Posterior cingulate gyrus (tissue), 11 donors: ENCODE results near the gene RSBN1L.

Experiments
- DNase-seq, 10 donors: peaks; one replicate each; pipeline versions ENCODE4 v3.0.0 to v3.0.0-alpha.2; 2020 to 2021; ENCODE audit warnings: mixed read lengths in 3 of 10
- intact Hi-C: fragments of 100-400 bp; cut with DNase I; formaldehyde crosslinking; loops from one replicate; pipeline ENCODE4 v1.15.1; 2023

RSBN1L gene

GRCh38 chr7:77827999-77828398, 131.7 kb downstream of the RSBN1L start:
- DNase-seq = no peak
- intact Hi-C loops = no loop called here

- DNase-seq = no peak
- intact Hi-C loops = no loop called here
Observed at GRCh38 chr7:77830649-77831355, 134.5 kb downstream of the RSBN1L start.

DNA sequence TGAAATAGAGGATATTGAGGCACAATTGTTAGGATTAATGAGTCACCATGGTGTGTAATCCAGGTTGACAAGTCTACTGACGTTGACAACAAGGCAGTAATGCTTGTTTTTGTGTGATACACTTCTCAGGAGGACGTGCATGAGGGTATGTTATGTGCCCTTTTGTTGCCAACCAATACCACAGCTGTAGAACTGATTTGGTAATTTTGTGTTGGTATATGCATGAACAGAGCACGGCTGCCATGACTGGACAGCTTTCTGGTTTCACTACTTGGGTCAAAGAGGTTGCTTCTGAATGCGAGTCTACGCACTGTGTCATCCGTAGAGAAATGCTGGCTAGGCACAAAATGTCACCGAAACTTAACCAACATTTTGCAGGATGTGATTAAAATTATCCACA, 135.2 kb downstream of the RSBN1L start:
- intact Hi-C loops = no loop called here
- DNase-seq = no peak

- intact Hi-C loops = no loop called here
- DNase-seq = no peak
Observed at GRCh38 chr7:77831953-77832352, 135.7 kb downstream of the RSBN1L start.
